Measurements from ENCODE around the gene C17orf50. TPM values are rescaled to one million over a fixed set of nuclear protein-coding genes. Genes with fewer than 3 reads are reported as not detected.

The C17orf50 gene
- total RNA-seq (100 to 1,000 TPM in 1 of 2 donors, 10 to 100 TPM in 1; 48.8 to 102 TPM), polyA plus RNA-seq (ENCODE audit: insufficient read depth, low read depth, low replicate concordance) (154 TPM)
- long read RNA-seq, donor 1: 0 reads
- long read RNA-seq, donor 2: 0 reads

- Histone ChIP-seq H3K4me1 (peaks cover 14% of the 10 kb centered on the region), H3K36me3 (ENCODE audit: low read depth, missing control alignments) (no peaks in the 10 kb centered on the region), H3K27me3 (no peaks in the 10 kb centered on the region), H3K4me3 (no peak within 1 kb of the TSS), H3K27ac (no peak within 1 kb of the TSS), H3K9me3 (no peaks in the 10 kb centered on the region)
- 75 to 93% methylated on average over 1 of the region's 1 CpG for WGBS, 2 donors
- no peak for DNase-seq
- intact Hi-C loops (cut with DNase I; ENCODE audit: low total_unique reads): no loop called here
- TF ChIP-seq CTCF (IDR thresholded peaks at IDR 0.05) (no peak), POLR2A (IDR thresholded peaks at IDR 0.05) (no peak)
Observed at GRCh38 chr17:35760587-35760986, at the start of gene C17orf50. TSS of gene C17orf50 (plus strand) at chr17:35760887. CDS start at chr17:35760942, 55 bp downstream.

GRCh38 chr17:35710950-35711349, 49.7 kb upstream of the C17orf50 start:
- Histone ChIP-seq H3K27ac (no peak overlapping the region), H3K27me3 (no peaks in the 10 kb centered on the region), H3K4me1 (peaks cover 7% of the 10 kb centered on the region), H3K4me3 (no peak overlapping the region), H3K36me3 (ENCODE audit: low read depth, missing control alignments) (no peaks in the 10 kb centered on the region), H3K9me3 (no peaks in the 10 kb centered on the region)
- intact Hi-C loops (cut with DNase I; ENCODE audit: low total_unique reads): no loop called here
- TF ChIP-seq CTCF (IDR thresholded peaks at IDR 0.05) (no peak), POLR2A (IDR thresholded peaks at IDR 0.05) (no peak)
- no peak for DNase-seq
- 84 to 98% methylated on average over 2 of the region's 2 CpGs for WGBS, 2 donors

- Histone ChIP-seq H3K36me3 (ENCODE audit: low read depth, missing control alignments) (no peaks in the 10 kb centered on the region), H3K9me3 (no peaks in the 10 kb centered on the region), H3K4me3 (no peak overlapping the region), H3K27ac (no peak overlapping the region), H3K27me3 (no peaks in the 10 kb centered on the region), H3K4me1 (peaks cover 20% of the 10 kb centered on the region)
- WGBS, 2 donors: 43 to 52% methylated on average over 7 of the region's 7 CpGs
- TF ChIP-seq CTCF (IDR thresholded peaks at IDR 0.05): no peak
- TF ChIP-seq POLR2A (IDR thresholded peaks at IDR 0.05): no peak
- intact Hi-C loops (cut with DNase I; ENCODE audit: low total_unique reads): no loop called here
- DNase-seq: no peak
Observed at GRCh38 chr17:35713069-35713728, 47.5 kb upstream of the C17orf50 start.

- H3K27me3 ChIP-seq: no peaks in the 10 kb centered on the region
- H3K27ac ChIP-seq: no peak overlapping the region
- no peaks in the 10 kb centered on the region for H3K36me3 ChIP-seq (ENCODE audit: low read depth, missing control alignments)
- DNase-seq: no peak
- no peak for TF ChIP-seq POLR2A (IDR thresholded peaks at IDR 0.05)
- no peak for TF ChIP-seq CTCF (IDR thresholded peaks at IDR 0.05)
- no peaks in the 10 kb centered on the region for H3K9me3 ChIP-seq
- intact Hi-C loops (cut with DNase I; ENCODE audit: low total_unique reads): no loop called here
- 79 to 87% methylated on average over 2 of the region's 2 CpGs for WGBS, 2 donors
- peaks cover 20% of the 10 kb centered on the region for H3K4me1 ChIP-seq
- H3K4me3 ChIP-seq: no peak overlapping the region
Observed at GRCh38 chr17:35714988-35715387, 45.7 kb upstream of the C17orf50 start.

GRCh38 chr17:35715416-35715815, 45.3 kb upstream of the C17orf50 start:
- Histone ChIP-seq H3K27me3 (no peaks in the 10 kb centered on the region), H3K27ac (no peak overlapping the region), H3K4me3 (no peak overlapping the region), H3K36me3 (ENCODE audit: low read depth, missing control alignments) (no peaks in the 10 kb centered on the region), H3K9me3 (no peaks in the 10 kb centered on the region), H3K4me1 (peaks cover 20% of the 10 kb centered on the region)
- no peak for DNase-seq
- intact Hi-C loops (cut with DNase I; ENCODE audit: low total_unique reads): no loop called here
- TF ChIP-seq POLR2A (IDR thresholded peaks at IDR 0.05) (no peak), CTCF (IDR thresholded peaks at IDR 0.05) (no peak)
